ENCODE results near the gene PRIMA1. TPM values are rescaled to one million over a fixed set of nuclear protein-coding genes. Genes with fewer than 3 reads are reported as not detected.

Gene PRIMA1
- total RNA-seq, 2 donors from 2014 or later, result not detected

DNA sequence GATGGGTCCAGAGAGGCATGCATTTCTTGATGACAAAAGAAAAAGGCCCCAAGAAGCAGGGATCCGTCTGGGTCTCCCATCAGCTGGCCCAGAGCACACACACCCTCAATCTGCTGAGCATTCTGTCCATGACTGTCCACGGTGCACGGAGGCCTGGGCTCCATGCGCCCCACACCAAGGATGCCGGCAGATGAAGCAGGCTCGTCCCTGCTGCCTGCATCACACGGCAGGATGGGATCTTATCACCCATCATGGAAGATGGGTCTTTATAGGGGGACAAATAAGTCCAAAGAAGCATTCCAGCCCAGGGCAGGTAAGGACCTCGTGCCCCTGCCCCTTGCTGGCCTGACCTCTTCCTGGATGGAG, 59.7 kb downstream of the PRIMA1 start:
- no peak for ATAC-seq (replicated peaks in 1 of 2)
- H3K27me3 Mint-ChIP-seq (ENCODE audit: low read depth), result no peaks in the 10 kb centered on the region
- H3K27ac Mint-ChIP-seq, result no peak overlapping the region
- no peaks in the 10 kb centered on the region for H3K9me3 Mint-ChIP-seq
- H3K36me3 Mint-ChIP-seq (ENCODE audit: insufficient read depth in 2 of 2), result no peaks in the 10 kb centered on the region
- H3K4me1 Mint-ChIP-seq (ENCODE audit: low read depth), result no peaks in the 10 kb centered on the region
- no peak overlapping the region for H3K4me3 Mint-ChIP-seq
- no peak for DNase-seq

DNA sequence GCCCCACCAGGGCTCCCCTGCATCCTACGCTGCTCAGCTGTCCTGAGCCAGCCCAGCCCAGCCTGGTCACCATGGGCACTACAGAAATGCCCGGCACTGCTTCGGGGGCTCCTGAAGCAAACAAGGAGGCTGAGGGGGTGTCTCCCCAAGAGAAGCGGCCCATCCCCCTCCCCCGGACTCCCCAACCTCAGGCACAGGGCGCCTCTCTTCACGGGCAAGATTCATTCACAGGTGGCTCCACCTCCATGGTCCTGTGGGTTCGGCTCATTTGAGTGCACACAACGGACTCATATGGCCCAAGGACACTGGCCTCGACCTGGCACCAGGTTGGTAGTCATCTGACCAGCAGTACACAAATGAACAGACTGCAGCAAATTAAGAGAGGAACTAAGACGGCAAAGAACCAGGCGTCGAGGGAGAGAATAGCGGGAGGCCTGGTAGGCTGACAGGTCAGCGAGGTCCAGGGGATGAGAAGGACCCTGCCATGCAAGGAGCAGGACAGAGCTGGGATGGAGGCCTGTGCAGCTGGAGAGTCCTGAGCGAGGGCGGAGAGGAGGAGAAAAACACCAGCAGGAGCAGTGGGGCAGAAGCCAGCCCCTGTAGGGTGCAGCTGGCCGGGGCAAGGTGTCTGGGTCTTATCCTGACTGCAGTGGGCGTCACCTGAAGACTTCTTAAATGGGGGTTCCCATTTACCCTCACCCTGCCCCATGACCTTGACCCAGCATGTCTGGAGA, 60.2 kb downstream of the PRIMA1 start:
- Mint-ChIP-seq H3K27ac (no peak overlapping the region), H3K4me3 (no peak overlapping the region), H3K36me3 (ENCODE audit: insufficient read depth in 2 of 2) (no peaks in the 10 kb centered on the region), H3K27me3 (ENCODE audit: low read depth) (no peaks in the 10 kb centered on the region), H3K4me1 (ENCODE audit: low read depth) (no peaks in the 10 kb centered on the region), H3K9me3 (no peaks in the 10 kb centered on the region)
- DNase-seq, result no peak
- no peak for ATAC-seq (replicated peaks in 1 of 2)

DNA sequence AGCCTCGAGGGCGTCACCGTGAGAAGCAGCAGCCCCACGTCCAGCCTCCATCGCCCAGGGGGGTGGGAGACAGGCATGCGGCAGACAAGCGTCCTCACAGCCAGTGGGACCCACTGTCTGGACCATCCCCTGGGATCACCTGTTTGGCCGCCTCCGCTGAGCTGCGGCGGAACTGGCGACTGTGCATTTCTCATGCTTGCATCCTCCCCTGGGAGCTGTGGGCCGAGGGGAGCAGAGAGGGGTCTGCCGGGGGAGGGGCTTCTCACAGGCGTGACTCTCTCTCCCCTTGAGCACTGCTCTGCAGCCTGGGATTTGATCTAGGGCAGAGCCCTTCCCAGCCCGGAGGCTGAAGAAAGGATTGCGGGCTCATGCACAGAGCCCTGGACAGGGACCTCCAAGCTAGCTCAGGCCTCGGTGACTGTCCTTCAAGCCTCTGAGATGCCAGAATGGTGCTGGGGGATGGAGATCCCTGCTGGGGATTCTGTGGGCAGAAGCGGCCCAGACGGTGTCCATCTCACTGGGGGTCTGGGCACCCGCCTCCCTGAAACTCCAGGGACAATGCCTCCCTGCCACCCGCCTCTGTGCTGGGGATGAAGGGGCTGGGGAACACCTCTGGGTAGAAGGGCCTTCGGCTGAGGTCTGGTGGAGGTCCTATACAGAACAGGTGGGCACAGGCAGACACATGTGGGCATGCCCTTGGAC, 61.1 kb downstream of the PRIMA1 start:
- DNase-seq, result no peak
- peaks cover 4 to 5% of the 10 kb centered on the region in 2 donors for H3K9me3 Mint-ChIP-seq
- no peaks in the 10 kb centered on the region for H3K27me3 Mint-ChIP-seq (ENCODE audit: low read depth)
- H3K36me3 Mint-ChIP-seq (ENCODE audit: insufficient read depth in 2 of 2), result no peaks in the 10 kb centered on the region
- H3K4me1 Mint-ChIP-seq (ENCODE audit: low read depth), result no peaks in the 10 kb centered on the region
- no peak overlapping the region for H3K27ac Mint-ChIP-seq
- no peak for ATAC-seq (replicated peaks in 1 of 2)
- H3K4me3 Mint-ChIP-seq, result no peak overlapping the region

DNA sequence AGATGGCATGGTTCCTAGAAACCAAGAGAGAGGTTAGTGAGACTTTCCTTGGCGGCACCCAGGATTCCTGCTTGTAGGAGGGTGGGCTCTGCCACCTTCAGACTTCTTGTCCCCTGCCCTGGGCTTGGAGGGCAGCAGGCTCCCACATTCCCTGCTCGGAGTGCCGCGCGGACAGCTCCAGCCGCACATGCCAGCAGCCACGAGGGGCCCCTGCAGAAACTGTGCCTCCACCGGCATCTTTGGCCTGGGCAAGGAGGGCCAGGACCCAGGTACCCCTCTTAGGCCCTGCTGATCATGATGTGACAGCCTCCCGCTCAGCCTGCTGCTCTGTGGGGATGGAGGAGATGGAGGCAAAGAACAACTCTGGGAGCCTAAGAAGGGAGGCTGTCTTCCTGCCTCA, 62.3 kb downstream of the PRIMA1 start:
- Mint-ChIP-seq H3K36me3 (ENCODE audit: insufficient read depth in 2 of 2) (no peaks in the 10 kb centered on the region), H3K27me3 (ENCODE audit: low read depth) (no peaks in the 10 kb centered on the region), H3K4me3 (no peak overlapping the region), H3K27ac (no peak overlapping the region), H3K4me1 (ENCODE audit: low read depth) (no peaks in the 10 kb centered on the region), H3K9me3 (peaks cover 4 to 8% of the 10 kb centered on the region in 2 donors)
- no peak for DNase-seq
- no peak for ATAC-seq (replicated peaks in 1 of 2)

DNA sequence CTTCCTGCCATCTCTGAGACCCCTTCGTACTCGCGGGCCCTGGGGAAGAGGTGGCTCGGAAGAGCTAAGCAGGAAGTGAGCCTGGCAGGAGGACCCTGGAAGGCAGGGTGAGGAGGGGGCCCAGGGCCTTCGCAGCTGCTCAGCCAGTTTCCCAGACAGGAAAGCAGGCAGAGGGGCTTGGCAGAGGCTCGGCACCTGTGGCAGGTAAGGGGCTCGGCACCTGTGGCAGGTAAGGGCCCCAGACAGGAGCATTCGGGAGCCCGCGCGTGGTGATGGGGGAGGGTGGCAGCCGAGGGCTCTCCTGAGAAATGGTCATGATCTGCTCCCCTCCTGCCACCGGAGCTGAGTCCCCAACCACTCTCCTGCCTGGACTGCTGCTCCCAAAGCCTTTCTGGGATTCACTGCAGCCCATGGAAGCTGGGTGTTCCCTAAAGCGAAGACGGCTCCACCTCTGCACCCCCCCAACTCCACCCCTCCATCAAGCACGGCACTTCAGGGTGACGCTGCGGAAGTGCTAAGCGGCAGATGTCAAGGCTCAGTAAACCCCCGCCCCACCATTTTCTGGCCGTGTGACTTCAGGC, 63.2 kb downstream of the PRIMA1 start:
- ATAC-seq (replicated peaks in 1 of 2), result no peak
- no peaks in the 10 kb centered on the region for H3K4me1 Mint-ChIP-seq (ENCODE audit: low read depth)
- peaks cover 4 to 8% of the 10 kb centered on the region in 2 donors for H3K9me3 Mint-ChIP-seq
- no peak overlapping the region for H3K27ac Mint-ChIP-seq
- H3K27me3 Mint-ChIP-seq (ENCODE audit: low read depth), result no peaks in the 10 kb centered on the region
- DNase-seq, result no peak
- no peaks in the 10 kb centered on the region for H3K36me3 Mint-ChIP-seq (ENCODE audit: insufficient read depth in 2 of 2)
- H3K4me3 Mint-ChIP-seq, result no peak overlapping the region

DNA sequence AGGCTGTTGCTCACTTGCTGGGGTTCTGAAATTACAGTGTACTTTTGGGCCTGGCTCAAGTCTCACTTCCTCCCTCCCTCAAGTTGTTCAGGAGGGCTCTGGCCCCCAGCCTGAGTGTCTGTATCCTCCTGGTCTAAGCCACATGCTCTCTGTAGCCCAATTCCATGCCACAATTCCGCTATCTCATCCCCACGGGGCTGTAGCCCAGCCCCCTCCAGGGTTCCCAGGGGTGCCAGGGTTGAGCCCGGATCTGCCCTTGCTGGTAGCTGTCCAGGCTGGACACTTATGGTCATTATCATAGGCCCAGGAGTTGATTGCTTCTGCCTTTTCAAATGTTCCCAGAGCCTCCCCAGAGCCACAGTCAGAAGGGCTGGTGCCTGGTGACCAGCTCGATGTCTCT, 65.3 kb downstream of the PRIMA1 start:
- ATAC-seq (replicated peaks in 1 of 2) (no peak), DNase-seq (no peak)
- no peaks in the 10 kb centered on the region for H3K4me1 Mint-ChIP-seq (ENCODE audit: low read depth)
- no peaks in the 10 kb centered on the region for H3K27me3 Mint-ChIP-seq (ENCODE audit: low read depth)
- peaks cover 4 to 8% of the 10 kb centered on the region in 2 donors for H3K9me3 Mint-ChIP-seq
- H3K4me3 Mint-ChIP-seq, result no peak overlapping the region
- H3K36me3 Mint-ChIP-seq (ENCODE audit: insufficient read depth in 2 of 2), result no peaks in the 10 kb centered on the region
- H3K27ac Mint-ChIP-seq, result no peak overlapping the region

DNA sequence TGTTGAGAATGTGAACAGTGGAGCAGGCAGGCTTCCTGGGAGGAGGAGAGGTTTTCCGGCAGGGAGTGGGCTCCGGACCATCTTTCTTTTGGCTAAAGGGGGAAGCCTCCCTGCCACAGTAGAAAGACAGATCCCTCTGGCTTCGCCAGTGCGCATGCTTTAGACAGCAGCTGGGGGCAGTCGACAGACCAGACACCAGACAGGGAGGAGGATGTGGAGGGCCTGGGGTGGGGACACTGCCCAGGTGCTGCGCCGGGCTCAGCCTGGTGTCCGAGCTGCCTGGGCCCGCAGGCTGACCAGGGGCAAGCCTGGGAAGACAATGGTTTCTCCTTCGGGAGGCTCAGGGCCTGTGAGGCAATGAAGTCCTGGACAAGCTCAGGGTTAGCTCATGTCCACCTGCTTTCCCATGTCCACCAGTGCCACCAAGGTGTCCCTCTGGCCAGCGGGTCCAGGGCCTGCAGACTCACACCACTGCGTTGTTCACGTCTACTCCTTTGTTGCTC, 67.3 kb downstream of the PRIMA1 start:
- Mint-ChIP-seq H3K4me3 (no peak overlapping the region), H3K27me3 (ENCODE audit: low read depth) (no peaks in the 10 kb centered on the region), H3K9me3 (peaks cover 4 to 8% of the 10 kb centered on the region in 2 donors), H3K4me1 (ENCODE audit: low read depth) (no peaks in the 10 kb centered on the region), H3K36me3 (ENCODE audit: insufficient read depth in 2 of 2) (no peaks in the 10 kb centered on the region), H3K27ac (no peak overlapping the region)
- ATAC-seq (replicated peaks in 1 of 2) (no peak), DNase-seq (no peak)

DNA sequence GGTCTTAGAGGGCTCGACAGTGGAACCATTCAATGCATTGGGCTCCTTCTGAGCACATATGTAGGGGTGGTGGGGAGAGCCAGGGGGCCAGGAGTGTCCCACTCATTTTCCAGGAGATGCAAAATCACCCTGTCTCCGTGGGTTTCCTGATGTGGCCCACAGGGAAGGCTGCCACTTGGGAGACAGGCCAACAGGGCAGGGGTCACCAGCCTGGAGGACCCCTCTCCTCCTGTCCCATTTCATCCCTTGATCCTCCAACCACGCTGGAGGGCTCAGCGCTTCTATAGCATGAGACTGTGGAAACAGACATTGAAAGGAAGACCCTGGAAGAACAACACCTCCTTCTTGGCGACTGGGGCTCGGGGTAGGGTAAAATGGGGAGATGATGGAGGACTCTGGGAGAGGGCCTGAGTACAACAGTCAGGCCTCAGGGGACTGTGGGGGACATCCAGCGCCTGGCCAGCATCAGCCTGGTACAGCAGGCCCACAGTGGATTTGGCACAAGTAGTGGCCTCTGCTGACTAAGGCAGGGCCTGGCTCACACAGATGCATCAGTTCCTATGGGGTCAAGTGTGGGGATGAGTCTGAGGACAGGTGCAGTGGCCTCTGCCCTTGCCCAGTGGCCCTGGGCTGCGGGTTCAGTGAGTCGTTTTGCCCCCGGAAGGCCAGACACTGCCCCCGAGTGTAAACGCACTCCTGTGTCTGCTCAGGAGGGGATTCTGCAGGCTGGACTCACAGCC, 68.0 kb downstream of the PRIMA1 start:
- H3K27ac Mint-ChIP-seq, result no peak overlapping the region
- DNase-seq (no peak), ATAC-seq (replicated peaks in 1 of 2) (no peak)
- no peaks in the 10 kb centered on the region for H3K36me3 Mint-ChIP-seq (ENCODE audit: insufficient read depth in 2 of 2)
- no peak overlapping the region for H3K4me3 Mint-ChIP-seq
- no peaks in the 10 kb centered on the region for H3K27me3 Mint-ChIP-seq (ENCODE audit: low read depth)
- H3K9me3 Mint-ChIP-seq, result peaks cover 4 to 8% of the 10 kb centered on the region in 2 donors
- no peaks in the 10 kb centered on the region for H3K4me1 Mint-ChIP-seq (ENCODE audit: low read depth)

DNA sequence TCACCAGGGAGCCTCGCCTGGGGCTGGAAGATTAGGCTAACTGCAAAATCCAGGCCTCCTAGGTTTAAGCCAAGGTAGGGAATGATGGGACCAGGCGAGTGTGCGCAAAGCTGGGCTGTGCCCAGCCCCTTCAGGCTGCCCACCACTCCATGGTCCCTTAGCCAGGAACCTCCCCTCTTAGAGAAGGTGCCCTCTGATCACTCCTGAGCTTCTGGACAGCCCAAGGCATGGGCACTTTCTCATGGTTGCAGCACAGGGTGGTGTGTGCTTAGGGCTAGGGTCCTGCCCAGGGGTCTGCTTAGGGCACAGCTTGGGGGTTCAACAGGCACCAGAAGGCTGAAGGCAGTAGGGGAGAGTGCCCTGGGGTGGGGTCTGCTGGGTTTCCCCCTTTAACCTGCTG, 69.0 kb downstream of the PRIMA1 start:
- H3K27ac Mint-ChIP-seq, result no peak overlapping the region
- no peaks in the 10 kb centered on the region for H3K36me3 Mint-ChIP-seq (ENCODE audit: insufficient read depth in 2 of 2)
- ATAC-seq (replicated peaks in 1 of 2) (no peak), DNase-seq (no peak)
- H3K4me1 Mint-ChIP-seq (ENCODE audit: low read depth), result no peaks in the 10 kb centered on the region
- no peak overlapping the region for H3K4me3 Mint-ChIP-seq
- H3K27me3 Mint-ChIP-seq (ENCODE audit: low read depth), result no peaks in the 10 kb centered on the region
- peaks cover 4 to 8% of the 10 kb centered on the region in 2 donors for H3K9me3 Mint-ChIP-seq

DNA sequence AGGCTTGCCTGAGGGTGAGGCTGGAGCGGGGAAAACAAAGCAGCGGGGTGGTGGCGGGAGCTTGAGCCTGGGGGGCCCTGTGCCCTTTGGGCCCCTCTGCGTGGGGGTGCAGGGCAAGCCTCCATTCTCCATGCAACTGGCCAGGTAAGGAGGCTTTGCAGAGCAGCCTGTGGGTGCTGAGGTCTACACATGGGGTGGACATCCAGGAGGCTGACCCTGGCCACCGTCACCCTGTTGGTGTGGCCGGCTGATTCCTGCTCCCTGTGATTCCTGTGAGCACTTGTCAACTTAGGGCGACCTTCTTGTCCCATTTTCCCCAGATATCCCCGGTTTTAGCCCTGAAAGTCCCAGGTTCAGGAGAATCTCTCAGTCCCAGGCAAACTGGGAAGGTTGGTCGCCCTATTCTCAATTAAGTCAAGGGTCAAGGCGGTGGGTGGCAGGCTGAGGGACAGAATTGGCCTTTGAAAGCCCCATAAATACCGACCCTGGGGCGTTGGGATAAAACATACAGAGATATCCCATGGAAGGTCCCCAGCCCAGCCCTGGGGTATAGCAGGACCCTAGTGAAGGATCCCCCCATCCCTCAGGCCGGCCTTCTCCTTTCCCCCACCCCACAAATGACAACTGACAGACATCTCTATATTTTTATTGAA, 70.5 kb downstream of the PRIMA1 start:
- no peaks in the 10 kb centered on the region for H3K4me1 Mint-ChIP-seq (ENCODE audit: low read depth)
- ATAC-seq (replicated peaks in 1 of 2), result no peak
- no peak overlapping the region for H3K4me3 Mint-ChIP-seq
- H3K36me3 Mint-ChIP-seq (ENCODE audit: insufficient read depth in 2 of 2), result no peaks in the 10 kb centered on the region
- peaks cover 4 to 8% of the 10 kb centered on the region in 2 donors for H3K9me3 Mint-ChIP-seq
- H3K27me3 Mint-ChIP-seq (ENCODE audit: low read depth), result no peaks in the 10 kb centered on the region
- H3K27ac Mint-ChIP-seq, result no peak overlapping the region
- DNase-seq, result no peak

DNA sequence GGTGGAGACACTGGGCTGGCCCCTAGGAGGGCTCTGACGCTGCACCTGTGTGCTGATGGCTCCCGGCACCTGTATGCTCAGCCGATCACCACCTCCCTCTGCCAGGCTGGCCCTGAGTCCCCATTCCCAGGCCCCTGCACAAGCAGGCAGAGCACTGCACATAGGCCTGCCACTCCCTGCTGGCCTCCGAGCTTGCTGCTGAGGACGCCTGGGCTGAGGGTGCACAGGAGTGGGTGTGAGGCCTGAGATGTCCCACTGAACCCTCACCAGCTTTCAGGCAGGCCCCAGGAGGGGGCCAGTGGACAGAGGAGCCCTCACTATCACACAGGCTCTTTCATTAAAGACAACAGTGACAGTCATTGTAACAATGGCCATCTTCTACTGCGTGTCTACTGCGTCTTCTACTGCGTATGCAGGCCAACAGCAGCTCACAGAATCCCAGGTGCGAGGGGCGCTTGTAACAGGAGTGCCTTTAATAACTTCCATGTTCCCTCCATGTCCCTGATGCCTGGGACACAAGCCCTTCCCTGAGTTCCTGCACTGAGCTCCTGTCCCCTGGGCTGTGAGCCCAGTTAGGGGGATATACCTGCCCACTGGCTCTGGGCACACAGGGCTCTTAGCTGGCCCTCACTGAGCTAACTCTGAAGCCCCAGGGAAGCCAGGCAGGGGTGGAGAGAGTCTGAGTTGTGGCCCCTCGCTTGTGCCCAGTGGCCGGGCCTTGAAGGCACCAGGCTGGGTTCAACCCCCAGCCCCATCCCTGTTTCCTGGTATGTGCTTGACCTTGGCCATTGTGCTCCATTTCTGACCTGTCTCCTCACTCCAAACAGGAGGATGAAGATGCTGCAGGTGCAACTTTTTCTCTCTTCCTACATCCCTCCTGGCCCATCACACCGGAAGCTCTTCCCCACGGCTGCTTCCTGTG, 71.3 kb downstream of the PRIMA1 start:
- H3K4me3 Mint-ChIP-seq, result no peak overlapping the region
- no peaks in the 10 kb centered on the region for H3K36me3 Mint-ChIP-seq (ENCODE audit: insufficient read depth in 2 of 2)
- no peak overlapping the region for H3K27ac Mint-ChIP-seq
- H3K4me1 Mint-ChIP-seq (ENCODE audit: low read depth), result no peaks in the 10 kb centered on the region
- DNase-seq (no peak), ATAC-seq (replicated peaks in 1 of 2) (no peak)
- H3K9me3 Mint-ChIP-seq, result peaks cover 0 to 3% of the 10 kb centered on the region in 2 donors
- H3K27me3 Mint-ChIP-seq (ENCODE audit: low read depth), result no peaks in the 10 kb centered on the region

Measured in activated T-cell treated with anti-CD3 and anti-CD28 coated beads, Interleukin-2, amount 50 U/mL, for 72 hours (primary cell).